A549 (cell line): Measurements from ENCODE around the gene FOXP1. TPM values are rescaled to one million over a fixed set of nuclear protein-coding genes. Genes with fewer than 3 reads are reported as not detected.

Experiments
- ATAC-seq, 2 experiments: fragments of 200-7000 bp in 1 of 2; fragments of >200 bp in 1 of 2; cut with Nextera tagmentation in 1 of 2; cut with Tn5 transposase in 1 of 2; 3 replicates each; pipeline versions ENCODE4 v1.8.0 to v1.9.1; 2018 to 2020; ENCODE audit warnings: mild to moderate bottlenecking in 1 of 2, moderate library complexity in 1 of 2
- CTCF ChIA-PET: fragments of 300-600 bp; sonication (Branson Sonifier 250); formaldehyde crosslinking; extraction: SDS; loops from one replicate; lab custom pipeline; 2021; ENCODE audit warnings: antibody characterized with exemption, inconsistent platforms; lab: Yijun Ruan, JAX
- POLR2A ChIA-PET: fragments of 350-600 bp; formaldehyde crosslinking; extraction: SDS; loops from one replicate; lab custom pipeline; 2021; ENCODE audit warnings: antibody characterized with exemption, inconsistent platforms; lab: Yijun Ruan, JAX
- DNase-seq, 2 experiments: peaks; one replicate each; pipeline versions ENCODE4 v3.0.0 to v3.0.0-alpha.2; 2011 to 2016; ENCODE audit warnings: low read depth in 1 of 2, low spot score in 1 of 2
- FAIRE-seq: peaks from 2 replicates; lab custom pipeline; 2011; peaks lifted over from hg19 to GRCh38; lab: Jason Lieb, UNC
- H3K27ac ChIP-seq, 2 experiments: fragments of >200 bp; sonication (Bioruptor Twin); formaldehyde crosslinking; 3 replicates each; pipeline ENCODE4 v1.5.1; 2016 to 2017
- H3K4me1 ChIP-seq: fragments of >200 bp; sonication (Bioruptor Twin); formaldehyde crosslinking; 3 replicates; pipeline ENCODE4 v1.6.1; 2016
- H3K4me2 ChIP-seq: fragments of >200 bp; sonication (Bioruptor Twin); formaldehyde crosslinking; 3 replicates; pipeline ENCODE4 v1.6.1; 2016
- H3K4me3 ChIP-seq: fragments of >200 bp; sonication (Bioruptor Twin); formaldehyde crosslinking; 3 replicates; pipeline ENCODE4 v1.5.1; 2016
- H3K9me3 ChIP-seq: fragments of >200 bp; sonication (Bioruptor Twin); formaldehyde crosslinking; 3 replicates; pipeline ENCODE4 v1.6.1; 2016
- CBX2 ChIP-seq: fragments of 200-600 bp; sonication (generic); IDR thresholded peaks from 2 replicates; pipeline ENCODE4 v1.6.1; 2016; ENCODE audit warnings: low read depth, mild to moderate bottlenecking, borderline replicate concordance
- CEBPB ChIP-seq, 2 experiments: fragments of >200 bp in 1 of 2; sonication (Bioruptor Twin) in 1 of 2; formaldehyde crosslinking in 1 of 2; IDR thresholded peaks; 2 replicates each; pipeline ENCODE4 v1.6.1; 2012 to 2016
- EHF ChIP-seq: fragments of 250-450 bp; sonication (Bioruptor Pico); IDR thresholded peaks from 2 replicates; pipeline ENCODE4 v1.5.0; 2020; ENCODE audit warnings: mild to moderate bottlenecking
- EP300 ChIP-seq, 2 experiments: fragments of >200 bp; sonication (Bioruptor Twin); formaldehyde crosslinking; IDR thresholded peaks; 2 replicates in 1 of 2; 3 replicates in 1 of 2; pipeline ENCODE4 v1.6.1; 2016 to 2017
- ESRRA ChIP-seq: fragments of 150-350 bp; IDR thresholded peaks from 2 replicates; pipeline ENCODE4 v1.6.1; 2014; ENCODE audit warnings: mild to moderate bottlenecking, low read length, borderline replicate concordance
- FOSB ChIP-seq: fragments of 250-450 bp; sonication (Bioruptor Pico); IDR thresholded peaks from 2 replicates; pipeline ENCODE4 v1.5.0; 2020; ENCODE audit warnings: mild to moderate bottlenecking, moderate library complexity
- FOSL2 ChIP-seq, 2 experiments: fragments of 450-650 bp in 1 of 2; fragments of >200 bp in 1 of 2; sonication (Bioruptor Twin) in 1 of 2; formaldehyde crosslinking; IDR thresholded peaks; 2 replicates each; pipeline versions ENCODE4 v1.5.0 to v1.6.1; 2016 to 2020; ENCODE audit warnings: mild to moderate bottlenecking in 1 of 2, moderate library complexity in 1 of 2
- HOXA7 ChIP-seq: fragments of 250-450 bp; sonication (Bioruptor Pico); IDR thresholded peaks from 2 replicates; pipeline ENCODE4 v1.5.0; 2020; ENCODE audit warnings: mild to moderate bottlenecking, moderate library complexity
- HOXB13 ChIP-seq: fragments of 250-450 bp; sonication (Bioruptor Pico); IDR thresholded peaks from 2 replicates; pipeline ENCODE4 v1.5.0; 2020; ENCODE audit warnings: low read depth, mild to moderate bottlenecking, moderate library complexity
- HOXB5 ChIP-seq: fragments of 250-450 bp; sonication (Bioruptor Pico); IDR thresholded peaks from 2 replicates; pipeline ENCODE4 v1.5.0; 2020; ENCODE audit warnings: mild to moderate bottlenecking, moderate library complexity
- NFE2L2 ChIP-seq: fragments of 150-350 bp; conservative IDR thresholded peaks from 2 replicates; pipeline ENCODE4 v1.6.1; 2014; ENCODE audit warnings: low read length
- POLR2A ChIP-seq: IDR thresholded peaks from 2 replicates; pipeline ENCODE4 v1.6.1; 2012; ENCODE audit warnings: mild to moderate bottlenecking, low read length
- RAD21 ChIP-seq, 2 experiments: fragments of >200 bp in 1 of 2; sonication (Bioruptor Twin) in 1 of 2; formaldehyde crosslinking in 1 of 2; IDR thresholded peaks in 1 of 2; conservative IDR thresholded peaks in 1 of 2; 2 replicates in 1 of 2; 3 replicates in 1 of 2; pipeline ENCODE4 v1.6.1; 2012 to 2018; ENCODE audit warnings: inconsistent platforms in 1 of 2
- RNF2 ChIP-seq: fragments of 200-600 bp; sonication (generic); IDR thresholded peaks from 2 replicates; pipeline ENCODE4 v1.6.1; 2016; ENCODE audit warnings: low read depth, mild to moderate bottlenecking, antibody characterized with exemption, moderate library complexity, borderline replicate concordance
- SMC3 ChIP-seq: fragments of >200 bp; sonication (Bioruptor Twin); formaldehyde crosslinking; IDR thresholded peaks from 3 replicates; pipeline ENCODE4 v1.6.1; 2018; ENCODE audit warnings: inconsistent platforms
- SREBF2 ChIP-seq: fragments of 450-650 bp; IDR thresholded peaks from 2 replicates; pipeline ENCODE4 v1.6.1; 2014; ENCODE audit warnings: mild to moderate bottlenecking, moderate library complexity
- TFCP2L1 ChIP-seq: fragments of 250-450 bp; sonication (Bioruptor Pico); IDR thresholded peaks from 2 replicates; pipeline ENCODE4 v1.5.0; 2021; ENCODE audit warnings: mild to moderate bottlenecking
- TP53 ChIP-seq: fragments of 250-450 bp; sonication (Bioruptor Pico); IDR thresholded peaks from 2 replicates; pipeline ENCODE4 v1.5.0; 2021; ENCODE audit warnings: mild to moderate bottlenecking, moderate library complexity
- ZNF302 ChIP-seq: fragments of 250-450 bp; sonication (Bioruptor Pico); IDR thresholded peaks from 2 replicates; pipeline ENCODE4 v1.9.0; 2021; ENCODE audit warnings: inconsistent platforms, mild to moderate bottlenecking, moderate library complexity
- WGBS: methylation state at CpG from one replicate; pipeline ENCODE4 v1.1.6; 2017; ENCODE audit errors: missing lambda C conversion rate; 5-methylcytosine and 5-hydroxymethylcytosine counted together
- polyA plus RNA-seq, 4 experiments: library from polyadenylated mRNA; depleted of rRNA in 3 of 4; stranded (reverse); fragments of >200 nt; fragmentation: RNase III in 1 of 4; extraction: RNeasy Plus Mini Kit Qiagen cat#74134 plus additional on column Dnase treatment in 1 of 4; gene quantifications; 2 replicates in 3 of 4; 3 replicates in 1 of 4; pipeline ENCODE4 v1.2.3, GENCODE V29; 2011 to 2017
- TF ChIP-seq, protein P1 (sequence below): fragments of >200 bp; sonication (Bioruptor Twin); formaldehyde crosslinking; IDR thresholded peaks from 2 replicates; pipeline ENCODE4 v1.6.1; 2016
- TF ChIP-seq, protein P2 (sequence below): IDR thresholded peaks from 2 replicates; pipeline ENCODE4 v1.6.1; 2012
- TF ChIP-seq, protein P3 (sequence below): fragments of >200 bp; sonication (Bioruptor Twin); formaldehyde crosslinking; IDR thresholded peaks from 3 replicates; pipeline ENCODE4 v1.5.1; 2016
- TF ChIP-seq, protein P4 (sequence below): fragments of 450-650 bp; IDR thresholded peaks from 2 replicates; pipeline ENCODE4 v1.6.1; 2014; ENCODE audit warnings: antibody characterized with exemption

Gene FOXP1
- polyA plus RNA-seq, 2 of the 4 experiments (the other 2 are of a cell fraction), result 12.8 to 13.9 TPM

DNA sequence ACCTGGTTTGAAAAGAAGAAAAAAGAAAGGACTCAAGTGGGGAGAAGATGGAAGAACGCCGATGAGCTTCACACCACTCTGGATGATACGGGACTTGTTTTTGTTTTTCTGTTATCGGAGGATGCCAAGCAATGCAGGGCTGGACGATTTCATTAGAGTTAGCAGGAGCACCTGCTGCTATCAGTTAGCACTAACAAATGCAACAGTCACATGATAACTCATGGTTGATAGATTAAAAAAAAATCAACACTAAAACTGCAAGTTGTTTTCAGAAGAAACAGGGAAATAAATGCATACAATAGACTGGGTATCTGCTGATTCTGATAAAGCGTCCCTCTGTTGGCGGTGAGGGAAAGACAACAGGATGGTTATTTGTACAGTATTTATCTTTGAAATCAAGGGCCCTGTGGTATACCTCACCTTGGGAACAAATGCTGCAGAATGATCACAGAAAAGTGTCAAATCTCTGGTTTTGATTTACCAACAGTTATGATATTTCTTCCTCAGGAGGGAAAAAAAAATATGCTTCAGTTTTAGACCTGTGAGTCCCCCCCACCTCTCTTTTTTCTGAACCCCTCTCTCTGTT, 575.1 kb downstream of the FOXP1 start:
- 0 out of 6 replicates have a peak overlapping the region, but pooled peaks of 1 of the 2 experiments have one; percentile 39 for H3K27ac ChIP-seq
- ChIA-PET CTCF (interaction anchor here (0.6 to 0.9 kb wide), 2 partner anchors 63 to 364 kb away, joined by 3 read pairs; no protein-coding TSS in a partner anchor), POLR2A (no interaction called here)
- H3K4me1 ChIP-seq, result peaks cover 9% of the 10 kb centered on the region; the same call in 2 of the 3 replicates
- no peak overlapping the region for H3K4me2 ChIP-seq
- WGBS, result 85% methylated on average over 7 of the region's 7 CpGs
- no peak for ATAC-seq
- H3K4me3 ChIP-seq, result no peak overlapping the region
- no peak for DNase-seq
- no peaks in the 10 kb centered on the region for H3K9me3 ChIP-seq
- TF ChIP-seq SREBF2 (no peak), ZNF302 (CRISPR knock-in tag) (no peak), TP53 (CRISPR knock-in tag) (no peak), ESRRA (no peak), CBX2 (no peak), HOXB5 (CRISPR knock-in tag) (no peak), POLR2A (no peak), EP300 (IDR thresholded peaks at IDR 0.05) (no peak), HOXA7 (CRISPR knock-in tag) (no peak), NFE2L2 (no peak)
- TF ChIP-seq, protein P1, sequence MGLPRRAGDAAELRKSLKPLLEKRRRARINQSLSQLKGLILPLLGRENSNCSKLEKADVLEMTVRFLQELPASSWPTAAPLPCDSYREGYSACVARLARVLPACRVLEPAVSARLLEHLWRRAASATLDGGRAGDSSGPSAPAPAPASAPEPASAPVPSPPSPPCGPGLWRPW, result no peak
- TF ChIP-seq, protein P2, sequence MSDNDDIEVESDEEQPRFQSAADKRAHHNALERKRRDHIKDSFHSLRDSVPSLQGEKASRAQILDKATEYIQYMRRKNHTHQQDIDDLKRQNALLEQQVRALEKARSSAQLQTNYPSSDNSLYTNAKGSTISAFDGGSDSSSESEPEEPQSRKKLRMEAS, result no peak
- FAIRE-seq, result no peak

DNA sequence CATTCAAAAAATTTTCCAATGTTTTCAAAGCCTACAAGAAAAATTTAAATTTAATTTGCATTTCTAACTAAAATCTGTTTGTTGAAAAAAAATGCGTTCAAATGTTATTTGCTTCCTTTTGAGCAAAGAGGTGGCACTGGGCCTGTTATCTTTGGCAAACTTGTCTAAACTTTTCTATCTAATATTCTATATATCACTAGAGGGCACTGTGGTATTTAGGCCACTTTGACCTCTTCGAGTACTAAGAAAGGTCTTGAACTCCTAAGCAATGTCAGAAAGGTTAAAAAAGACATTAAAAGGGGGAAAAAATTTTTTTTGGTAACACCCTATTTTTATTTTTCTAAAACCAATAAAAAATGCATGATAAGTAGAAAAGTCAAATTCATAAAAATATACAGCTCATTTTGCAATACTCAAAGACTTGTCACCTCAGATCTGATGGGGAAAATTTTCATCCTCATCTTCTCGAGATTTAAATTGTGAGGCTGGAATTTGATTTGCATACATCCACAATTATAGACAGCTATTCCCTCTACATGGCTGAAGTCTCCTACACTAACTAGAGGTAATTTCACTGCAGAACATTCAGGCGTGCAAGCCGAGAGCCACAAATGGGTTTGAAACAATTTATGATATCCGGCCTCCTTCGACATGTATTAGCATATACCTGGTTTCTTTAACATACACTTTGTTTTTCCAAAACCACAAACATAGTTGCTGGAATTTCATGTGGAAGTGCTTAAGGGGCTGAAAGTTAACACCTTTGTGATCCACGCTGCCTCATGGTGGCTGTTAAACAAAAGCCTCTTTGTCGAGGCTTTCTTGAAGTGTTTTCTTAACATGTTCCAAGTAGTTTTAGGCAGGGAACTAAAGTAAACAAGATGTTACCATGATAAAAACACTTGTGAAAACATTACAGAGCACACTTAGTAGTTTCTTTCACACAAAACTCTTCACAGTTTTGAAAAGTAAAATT, 576.4 kb downstream of the FOXP1 start:
- DNase-seq, result peak; percentile 24 to 41
- H3K4me2 ChIP-seq, result no peak overlapping the region
- no peak for FAIRE-seq
- ChIA-PET POLR2A (no interaction called here), CTCF (interaction anchor here (0.7 to 2.4 kb wide), 14 partner anchors 9 to 595 kb away, joined by 3 to 11 read pairs (median 3); no protein-coding TSS in a partner anchor)
- 73% methylated on average over 9 of the region's 9 CpGs for WGBS
- TF ChIP-seq, protein P3, sequence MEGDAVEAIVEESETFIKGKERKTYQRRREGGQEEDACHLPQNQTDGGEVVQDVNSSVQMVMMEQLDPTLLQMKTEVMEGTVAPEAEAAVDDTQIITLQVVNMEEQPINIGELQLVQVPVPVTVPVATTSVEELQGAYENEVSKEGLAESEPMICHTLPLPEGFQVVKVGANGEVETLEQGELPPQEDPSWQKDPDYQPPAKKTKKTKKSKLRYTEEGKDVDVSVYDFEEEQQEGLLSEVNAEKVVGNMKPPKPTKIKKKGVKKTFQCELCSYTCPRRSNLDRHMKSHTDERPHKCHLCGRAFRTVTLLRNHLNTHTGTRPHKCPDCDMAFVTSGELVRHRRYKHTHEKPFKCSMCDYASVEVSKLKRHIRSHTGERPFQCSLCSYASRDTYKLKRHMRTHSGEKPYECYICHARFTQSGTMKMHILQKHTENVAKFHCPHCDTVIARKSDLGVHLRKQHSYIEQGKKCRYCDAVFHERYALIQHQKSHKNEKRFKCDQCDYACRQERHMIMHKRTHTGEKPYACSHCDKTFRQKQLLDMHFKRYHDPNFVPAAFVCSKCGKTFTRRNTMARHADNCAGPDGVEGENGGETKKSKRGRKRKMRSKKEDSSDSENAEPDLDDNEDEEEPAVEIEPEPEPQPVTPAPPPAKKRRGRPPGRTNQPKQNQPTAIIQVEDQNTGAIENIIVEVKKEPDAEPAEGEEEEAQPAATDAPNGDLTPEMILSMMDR, result peak; percentile 83
- TF ChIP-seq FOSB (CRISPR knock-in tag) (no peak), RAD21 (conservative IDR thresholded peaks at IDR 0.05 in 1 of 2, IDR thresholded peaks at IDR 0.05 in 1 of 2) (peak; percentile 81 to 86), ESRRA (peak; percentile 95), SMC3 (peak; percentile 84)
- H3K27ac ChIP-seq, result peak overlapping the region; percentile 7 to 34; a peak in 1 of 6 replicates
- ATAC-seq, result peak; percentile 56 to 75; a peak in 3 of 6 replicates
- no peak overlapping the region for H3K4me3 ChIP-seq
- H3K4me1 ChIP-seq, result peaks cover 9% of the 10 kb centered on the region; the same call in 2 of the 3 replicates
- no peaks in the 10 kb centered on the region for H3K9me3 ChIP-seq

DNA sequence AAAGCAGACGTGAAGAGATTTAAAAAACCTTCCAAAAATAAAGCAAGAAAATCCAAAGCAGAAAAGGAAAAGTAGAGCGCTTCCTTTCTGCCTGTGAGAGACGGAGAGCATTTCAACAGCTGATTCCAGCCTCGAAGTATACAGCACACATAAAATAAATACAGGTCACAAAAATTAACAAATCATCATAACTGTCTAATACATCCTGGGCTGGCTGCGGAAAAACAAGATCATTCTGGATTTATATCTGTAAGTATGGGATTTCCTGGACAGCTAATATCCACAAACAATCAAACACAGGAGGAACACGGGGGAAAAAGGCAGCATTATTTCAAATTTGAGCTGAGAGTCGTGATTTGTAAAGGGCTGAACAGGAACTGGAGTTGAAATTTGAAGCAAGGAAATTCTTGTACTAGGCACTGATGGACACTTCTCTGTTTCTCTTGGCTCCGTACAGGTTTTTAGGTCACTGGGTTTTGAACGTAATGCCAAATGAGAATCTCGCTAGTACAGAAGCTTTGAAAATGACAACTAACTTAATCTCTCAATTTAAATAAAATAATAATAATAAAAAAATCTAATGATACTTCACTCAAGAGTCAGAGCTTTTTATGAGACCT, 577.7 kb downstream of the FOXP1 start:
- ATAC-seq, result no peak
- FAIRE-seq, result no peak
- no peak for DNase-seq
- ChIA-PET POLR2A (no interaction called here), CTCF (interaction anchor here (0.9 to 2.4 kb wide), 9 partner anchors 8 to 582 kb away, joined by 3 to 11 read pairs (median 4); no protein-coding TSS in a partner anchor)
- H3K27ac ChIP-seq, result no peak overlapping the region
- H3K4me1 ChIP-seq, result peaks cover 9% of the 10 kb centered on the region; the same call in 2 of the 3 replicates
- WGBS, result 81% methylated on average over 10 of the region's 10 CpGs
- no peaks in the 10 kb centered on the region for H3K9me3 ChIP-seq
- no peak overlapping the region for H3K4me2 ChIP-seq
- H3K4me3 ChIP-seq, result no peak overlapping the region
- TF ChIP-seq, protein P3, result no peak
- TF ChIP-seq EP300 (IDR thresholded peaks at IDR 0.05), result no peak
- no peak for TF ChIP-seq TFCP2L1
- TF ChIP-seq SMC3, result no peak
- no peak for TF ChIP-seq SREBF2
- no peak for TF ChIP-seq FOSL2 (IDR thresholded peaks at IDR 0.05)
- no peak for TF ChIP-seq FOSL2 (CRISPR knock-in tag; IDR thresholded peaks at IDR 0.05)
- TF ChIP-seq TP53 (CRISPR knock-in tag), result no peak
- no peak for TF ChIP-seq HOXB13 (CRISPR knock-in tag)
- TF ChIP-seq RNF2, result no peak
- TF ChIP-seq CBX2, result no peak
- TF ChIP-seq HOXB5 (CRISPR knock-in tag), result no peak
- no peak for TF ChIP-seq CEBPB (IDR thresholded peaks at IDR 0.05)
- TF ChIP-seq ESRRA, result no peak
- TF ChIP-seq, protein P4, sequence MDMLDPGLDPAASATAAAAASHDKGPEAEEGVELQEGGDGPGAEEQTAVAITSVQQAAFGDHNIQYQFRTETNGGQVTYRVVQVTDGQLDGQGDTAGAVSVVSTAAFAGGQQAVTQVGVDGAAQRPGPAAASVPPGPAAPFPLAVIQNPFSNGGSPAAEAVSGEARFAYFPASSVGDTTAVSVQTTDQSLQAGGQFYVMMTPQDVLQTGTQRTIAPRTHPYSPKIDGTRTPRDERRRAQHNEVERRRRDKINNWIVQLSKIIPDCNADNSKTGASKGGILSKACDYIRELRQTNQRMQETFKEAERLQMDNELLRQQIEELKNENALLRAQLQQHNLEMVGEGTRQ, result no peak
- TF ChIP-seq EHF, result no peak
